Epithelial cell of esophagus (primary cell): ENCODE results near the gene ASIC4.

Source experiments
- DNase-seq: peaks from one replicate; pipeline ENCODE4 v3.0.0; 2010; ENCODE audit warnings: low read depth
- H3K4me3 ChIP-seq: 2 replicates; pipeline ENCODE4 v1.5.1; 2011; ENCODE audit warnings: mild to moderate bottlenecking, low read length, control low read depth
- CTCF ChIP-seq: IDR thresholded peaks from 2 replicates; pipeline ENCODE4 v1.5.1; 2011; ENCODE audit warnings: low read depth, mild to moderate bottlenecking, low read length, control low read depth, inconsistent platforms; ENCODE audit not compliant: insufficient read depth; ENCODE audit errors: missing control alignments

Gene ASIC4

GRCh38 chr2:219492575-219492974, 21.7 kb upstream of the ASIC4 start:
- no peak for TF ChIP-seq CTCF
- no peak for DNase-seq
- no peak overlapping the region for H3K4me3 ChIP-seq

GRCh38 chr2:219493086-219493485, 21.2 kb upstream of the ASIC4 start:
- DNase-seq = no peak
- no peak for TF ChIP-seq CTCF
- H3K4me3 ChIP-seq = no peak overlapping the region

- H3K4me3 ChIP-seq = no peak overlapping the region
- no peak for TF ChIP-seq CTCF
- DNase-seq = no peak
These were observed 19.2 kb upstream of the ASIC4 start for GRCh38 chr2:219494952-219495530.

- H3K4me3 ChIP-seq = no peak overlapping the region
- peak; percentile 64 for DNase-seq
- peak; percentile 62 for TF ChIP-seq CTCF
These were observed 18.7 kb upstream of the ASIC4 start for GRCh38 chr2:219495531-219496122.

GRCh38 chr2:219496247-219496824, 17.9 kb upstream of the ASIC4 start:
- TF ChIP-seq CTCF = no peak
- DNase-seq = no peak
- H3K4me3 ChIP-seq = no peak overlapping the region

- TF ChIP-seq CTCF = no peak
- peak; percentile 30 for DNase-seq
- H3K4me3 ChIP-seq = no peak overlapping the region
These were observed 17.3 kb upstream of the ASIC4 start for GRCh38 chr2:219496825-219497494.
